ENCODE data around the gene NDUFC2. TPM values are rescaled to one million over a fixed set of nuclear protein-coding genes. Genes with fewer than 3 reads are reported as not detected.

The NDUFC2 gene
- total and polyA plus RNA-seq, 2 of the 13 experiments (the other 11 are each of a cell fraction or from before 2014, with no cell fraction given), result 256 to 363 TPM

DNA sequence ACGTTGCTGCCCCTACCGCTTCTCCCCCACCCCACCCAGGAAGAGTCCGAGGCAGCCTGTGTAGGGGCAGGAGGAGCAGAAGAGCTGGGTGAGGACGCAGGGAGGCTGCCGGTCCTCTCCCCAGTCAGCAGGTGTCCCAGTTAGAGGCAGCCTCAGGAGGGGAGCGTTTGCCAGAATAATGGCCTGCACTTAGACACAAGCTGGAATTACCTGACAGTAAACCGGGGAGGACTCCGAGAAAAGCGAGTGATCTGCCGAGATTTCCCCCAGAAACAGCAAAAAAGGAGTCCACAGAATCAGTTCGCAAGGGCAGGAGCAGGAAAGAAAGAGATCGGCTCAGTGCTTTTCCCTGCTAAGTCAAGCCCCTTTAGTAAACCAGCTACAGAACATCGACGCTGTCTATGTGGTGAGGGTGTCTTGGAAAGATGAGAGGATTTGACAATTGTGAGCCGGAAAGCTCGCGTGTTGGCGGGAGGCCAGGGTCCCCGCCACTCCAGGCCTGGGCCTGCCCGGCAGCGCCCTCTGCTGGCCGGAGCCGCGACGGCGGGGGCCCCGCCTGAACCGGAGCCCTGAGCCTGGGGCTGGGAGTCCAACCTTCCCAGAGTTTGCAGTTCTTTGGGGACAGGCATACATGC lies 33.7 kb downstream of the NDUFC2 start (continued):
- no peak for TF ChIP-seq ZSCAN25 (CRISPR knock-in tag; IDR thresholded peaks at IDR 0.05)
- TF ChIP-seq ZNF124 (CRISPR knock-in tag; IDR thresholded peaks at IDR 0.05), result no peak; the same call in 1 of the 2 replicates
- TF ChIP-seq, protein P1, sequence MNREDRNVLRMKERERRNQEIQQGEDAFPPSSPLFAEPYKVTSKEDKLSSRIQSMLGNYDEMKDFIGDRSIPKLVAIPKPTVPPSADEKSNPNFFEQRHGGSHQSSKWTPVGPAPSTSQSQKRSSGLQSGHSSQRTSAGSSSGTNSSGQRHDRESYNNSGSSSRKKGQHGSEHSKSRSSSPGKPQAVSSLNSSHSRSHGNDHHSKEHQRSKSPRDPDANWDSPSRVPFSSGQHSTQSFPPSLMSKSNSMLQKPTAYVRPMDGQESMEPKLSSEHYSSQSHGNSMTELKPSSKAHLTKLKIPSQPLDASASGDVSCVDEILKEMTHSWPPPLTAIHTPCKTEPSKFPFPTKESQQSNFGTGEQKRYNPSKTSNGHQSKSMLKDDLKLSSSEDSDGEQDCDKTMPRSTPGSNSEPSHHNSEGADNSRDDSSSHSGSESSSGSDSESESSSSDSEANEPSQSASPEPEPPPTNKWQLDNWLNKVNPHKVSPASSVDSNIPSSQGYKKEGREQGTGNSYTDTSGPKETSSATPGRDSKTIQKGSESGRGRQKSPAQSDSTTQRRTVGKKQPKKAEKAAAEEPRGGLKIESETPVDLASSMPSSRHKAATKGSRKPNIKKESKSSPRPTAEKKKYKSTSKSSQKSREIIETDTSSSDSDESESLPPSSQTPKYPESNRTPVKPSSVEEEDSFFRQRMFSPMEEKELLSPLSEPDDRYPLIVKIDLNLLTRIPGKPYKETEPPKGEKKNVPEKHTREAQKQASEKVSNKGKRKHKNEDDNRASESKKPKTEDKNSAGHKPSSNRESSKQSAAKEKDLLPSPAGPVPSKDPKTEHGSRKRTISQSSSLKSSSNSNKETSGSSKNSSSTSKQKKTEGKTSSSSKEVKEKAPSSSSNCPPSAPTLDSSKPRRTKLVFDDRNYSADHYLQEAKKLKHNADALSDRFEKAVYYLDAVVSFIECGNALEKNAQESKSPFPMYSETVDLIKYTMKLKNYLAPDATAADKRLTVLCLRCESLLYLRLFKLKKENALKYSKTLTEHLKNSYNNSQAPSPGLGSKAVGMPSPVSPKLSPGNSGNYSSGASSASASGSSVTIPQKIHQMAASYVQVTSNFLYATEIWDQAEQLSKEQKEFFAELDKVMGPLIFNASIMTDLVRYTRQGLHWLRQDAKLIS (CRISPR knock-in tag; IDR thresholded peaks at IDR 0.05), result no peak
- TF ChIP-seq KLF13 (CRISPR knock-in tag; IDR thresholded peaks at IDR 0.05), result no peak
- no peak for TF ChIP-seq TEF (CRISPR knock-in tag; IDR thresholded peaks at IDR 0.05)
- no peak for TF ChIP-seq ZNF234 (CRISPR knock-in tag; conservative IDR thresholded peaks at IDR 0.05)
- TF ChIP-seq, protein P2, sequence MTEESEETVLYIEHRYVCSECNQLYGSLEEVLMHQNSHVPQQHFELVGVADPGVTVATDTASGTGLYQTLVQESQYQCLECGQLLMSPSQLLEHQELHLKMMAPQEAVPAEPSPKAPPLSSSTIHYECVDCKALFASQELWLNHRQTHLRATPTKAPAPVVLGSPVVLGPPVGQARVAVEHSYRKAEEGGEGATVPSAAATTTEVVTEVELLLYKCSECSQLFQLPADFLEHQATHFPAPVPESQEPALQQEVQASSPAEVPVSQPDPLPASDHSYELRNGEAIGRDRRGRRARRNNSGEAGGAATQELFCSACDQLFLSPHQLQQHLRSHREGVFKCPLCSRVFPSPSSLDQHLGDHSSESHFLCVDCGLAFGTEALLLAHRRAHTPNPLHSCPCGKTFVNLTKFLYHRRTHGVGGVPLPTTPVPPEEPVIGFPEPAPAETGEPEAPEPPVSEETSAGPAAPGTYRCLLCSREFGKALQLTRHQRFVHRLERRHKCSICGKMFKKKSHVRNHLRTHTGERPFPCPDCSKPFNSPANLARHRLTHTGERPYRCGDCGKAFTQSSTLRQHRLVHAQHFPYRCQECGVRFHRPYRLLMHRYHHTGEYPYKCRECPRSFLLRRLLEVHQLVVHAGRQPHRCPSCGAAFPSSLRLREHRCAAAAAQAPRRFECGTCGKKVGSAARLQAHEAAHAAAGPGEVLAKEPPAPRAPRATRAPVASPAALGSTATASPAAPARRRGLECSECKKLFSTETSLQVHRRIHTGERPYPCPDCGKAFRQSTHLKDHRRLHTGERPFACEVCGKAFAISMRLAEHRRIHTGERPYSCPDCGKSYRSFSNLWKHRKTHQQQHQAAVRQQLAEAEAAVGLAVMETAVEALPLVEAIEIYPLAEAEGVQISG (CRISPR knock-in tag; IDR thresholded peaks at IDR 0.05), result peak; percentile 82
- TF ChIP-seq ELF3 (CRISPR knock-in tag; IDR thresholded peaks at IDR 0.05), result peak; percentile 81
- no peak for TF ChIP-seq SRSF9 (IDR thresholded peaks at IDR 0.05; ENCODE audit: borderline replicate concordance, insufficient read depth, low read depth, low read length, poor library complexity, severe bottlenecking)
- TF ChIP-seq ZFX (CRISPR knock-in tag; IDR thresholded peaks at IDR 0.05; ENCODE audit: low read depth), result peak; percentile 75
- TF ChIP-seq ZFP62 (CRISPR knock-in tag; IDR thresholded peaks at IDR 0.05), result no peak
- no peak for TF ChIP-seq MLXIP (CRISPR knock-in tag; IDR thresholded peaks at IDR 0.05; ENCODE audit: borderline replicate concordance)
- peak; percentile 76 for TF ChIP-seq POGZ (CRISPR knock-in tag; IDR thresholded peaks at IDR 0.05)
- TF ChIP-seq GPN1 (CRISPR knock-in tag; IDR thresholded peaks at IDR 0.05; ENCODE audit: borderline replicate concordance), result no peak
